Measurements from ENCODE around the gene HIBCH.
"Not testable (repeated sequence)": the region's sequence is repeated elsewhere in the genome, so short reads cannot be mapped to it uniquely, and the experiment has no call there.

Gene HIBCH

GRCh38 chr2:190308031-190308430 is 11.6 kb downstream of the HIBCH start:
- no peak for DNase-seq (ENCODE audit: low read depth)

- no peak for DNase-seq (ENCODE audit: low read depth)
Observed at GRCh38 chr2:190304404-190304803, 15.2 kb downstream of the HIBCH start.

GRCh38 chr2:190303647-190304046 is 16.0 kb downstream of the HIBCH start:
- DNase-seq (ENCODE audit: low read depth), result no peak

- no peak for DNase-seq (ENCODE audit: low read depth)
Observed at GRCh38 chr2:190302052-190302451, 17.6 kb downstream of the HIBCH start.

GRCh38 chr2:190301032-190301431 is 18.6 kb downstream of the HIBCH start:
- DNase-seq (ENCODE audit: low read depth), result no peak

- not testable (repeated sequence) for DNase-seq (ENCODE audit: low read depth)
Observed at GRCh38 chr2:190297880-190298279, 21.7 kb downstream of the HIBCH start.

- no peak for DNase-seq (ENCODE audit: low read depth)
Observed at GRCh38 chr2:190283783-190284182, 35.8 kb downstream of the HIBCH start.

GRCh38 chr2:190280565-190281350 is 38.9 kb downstream of the HIBCH start:
- no peak for DNase-seq (ENCODE audit: low read depth)

- DNase-seq (ENCODE audit: low read depth), result not testable (repeated sequence)
Observed at GRCh38 chr2:190279256-190280134, 40.1 kb downstream of the HIBCH start.

- DNase-seq (ENCODE audit: low read depth), result no peak
Observed at GRCh38 chr2:190277234-190278112, 42.2 kb downstream of the HIBCH start.

GRCh38 chr2:190272457-190272842 is 47.2 kb downstream of the HIBCH start:
- no peak for DNase-seq (ENCODE audit: low read depth)

GRCh38 chr2:190271783-190272456 is 47.7 kb downstream of the HIBCH start:
- DNase-seq (ENCODE audit: low read depth), result no peak

- no peak for DNase-seq (ENCODE audit: low read depth)
Observed at GRCh38 chr2:190270298-190270697, 49.3 kb downstream of the HIBCH start.

- DNase-seq (ENCODE audit: low read depth), result not testable (repeated sequence)
Observed at GRCh38 chr2:190269699-190270098, 49.9 kb downstream of the HIBCH start.

GRCh38 chr2:190267302-190267701 is 52.3 kb downstream of the HIBCH start:
- no peak for DNase-seq (ENCODE audit: low read depth)

- DNase-seq (ENCODE audit: low read depth), result no peak
Observed at GRCh38 chr2:190266314-190266713, 53.3 kb downstream of the HIBCH start.

- no peak for DNase-seq (ENCODE audit: low read depth)
Observed at GRCh38 chr2:190261851-190262250, 57.8 kb downstream of the HIBCH start.

GRCh38 chr2:190256087-190256486 is 63.5 kb downstream of the HIBCH start:
- no peak for DNase-seq (ENCODE audit: low read depth)

- no peak for DNase-seq (ENCODE audit: low read depth)
Observed at GRCh38 chr2:190255676-190256075, 64.0 kb downstream of the HIBCH start.

GRCh38 chr2:190254063-190254850 is 65.4 kb downstream of the HIBCH start:
- DNase-seq (ENCODE audit: low read depth), result no peak

GRCh38 chr2:190250421-190250820 is 69.2 kb downstream of the HIBCH start:
- DNase-seq (ENCODE audit: low read depth), result no peak

Data from activated T-helper 9 cell treated with anti-CD3 and anti-CD28 coated beads, Interleukin-2, amount 50 U/mL, for 16 hours (primary cell).